SK-N-MC (cell line): ENCODE measurements around the gene LNX1.

Source experiments
- DNase-seq: peaks from one replicate; pipeline ENCODE4 v3.0.0-alpha.2; 2011; ENCODE audit warnings: low read depth, low spot score
- H3K27ac ChIP-seq: fragments of 200-600 bp; sonication (generic); 2 replicates; pipeline ENCODE4 v1.5.1; 2016; ENCODE audit warnings: mixed run types
- H3K36me3 ChIP-seq: fragments of 200-600 bp; sonication (generic); 2 replicates; pipeline ENCODE4 v1.6.1; 2017; ENCODE audit warnings: antibody characterized with exemption, low read length, mixed read lengths; ENCODE audit not compliant: insufficient read depth
- H3K4me3 ChIP-seq: fragments of 200-600 bp; sonication (generic); 2 replicates; pipeline ENCODE4 v1.5.1; 2016
- H3K9ac ChIP-seq: fragments of 200-600 bp; sonication (generic); 2 replicates; pipeline ENCODE4 v1.8.0; 2017; ENCODE audit warnings: mixed run types, mixed read lengths; ENCODE audit not compliant: insufficient read length
- H3K9me3 ChIP-seq: fragments of 200-600 bp; sonication (generic); 2 replicates; pipeline ENCODE4 v1.6.1; 2017; ENCODE audit warnings: low read depth, mild to moderate bottlenecking, antibody characterized with exemption, low read length, moderate library complexity, mixed read lengths
- EZH2 ChIP-seq: fragments of 200-600 bp; sonication (generic); IDR thresholded peaks from one replicate; pipeline ENCODE4 v1.6.1; 2017; ENCODE audit warnings: antibody characterized with exemption
- FOXP2 ChIP-seq: optimal IDR thresholded peaks from 2 replicates; pipeline ENCODE3; 2011; ENCODE audit warnings: mild to moderate bottlenecking, moderate library complexity; ENCODE audit not compliant: insufficient read depth; ENCODE audit errors: extremely low read length, control extremely low read depth
- POLR2AphosphoS5 ChIP-seq: IDR thresholded peaks from 2 replicates; pipeline ENCODE4 v1.6.1; 2012; ENCODE audit warnings: mild to moderate bottlenecking, low read depth, low read length, borderline replicate concordance

LNX1 gene

GRCh38 chr4:53541577-53542206 is 49.6 kb downstream of the LNX1 start:
- Histone ChIP-seq H3K27ac (no peak overlapping the region), H3K9ac (no peak overlapping the region), H3K36me3 (no peaks in the 10 kb centered on the region), H3K4me3 (no peak overlapping the region), H3K9me3 (no peaks in the 10 kb centered on the region)
- DNase-seq = no peak
- no peak for TF ChIP-seq EZH2
- TF ChIP-seq FOXP2 = no peak
- no peak for TF ChIP-seq POLR2AphosphoS5

- H3K4me3 ChIP-seq = no peak overlapping the region
- no peak for DNase-seq
- H3K9me3 ChIP-seq = no peaks in the 10 kb centered on the region
- no peak overlapping the region for H3K27ac ChIP-seq
- H3K36me3 ChIP-seq = no peaks in the 10 kb centered on the region
- TF ChIP-seq POLR2AphosphoS5 (no peak), FOXP2 (no peak), EZH2 (no peak)
- no peak overlapping the region for H3K9ac ChIP-seq
Measured at GRCh38 chr4:53538756-53539155, 52.5 kb downstream of the LNX1 start.

GRCh38 chr4:53537606-53538005 is 53.7 kb downstream of the LNX1 start:
- H3K4me3 ChIP-seq = no peak overlapping the region

GRCh38 chr4:53536328-53536727 is 55.0 kb downstream of the LNX1 start:
- Histone ChIP-seq H3K4me3 (no peak overlapping the region), H3K27ac (no peak overlapping the region), H3K36me3 (no peaks in the 10 kb centered on the region), H3K9ac (no peak overlapping the region), H3K9me3 (no peaks in the 10 kb centered on the region)
- no peak for TF ChIP-seq FOXP2
- TF ChIP-seq POLR2AphosphoS5 = no peak
- no peak for TF ChIP-seq EZH2
- DNase-seq = no peak

More at GRCh38 chr4:53537606-53538005, 53.7 kb downstream of the LNX1 start:
- H3K27ac ChIP-seq = no peak overlapping the region
- no peaks in the 10 kb centered on the region for H3K9me3 ChIP-seq
- DNase-seq = no peak
- no peak for TF ChIP-seq POLR2AphosphoS5
- TF ChIP-seq FOXP2 = no peak
- TF ChIP-seq EZH2 = no peak
- no peak overlapping the region for H3K9ac ChIP-seq
- no peaks in the 10 kb centered on the region for H3K36me3 ChIP-seq

- H3K36me3 ChIP-seq = no peaks in the 10 kb centered on the region
- H3K9ac ChIP-seq = no peak overlapping the region
- no peak for TF ChIP-seq EZH2
- TF ChIP-seq FOXP2 = no peak
- no peak for TF ChIP-seq POLR2AphosphoS5
- no peak overlapping the region for H3K27ac ChIP-seq
- no peaks in the 10 kb centered on the region for H3K9me3 ChIP-seq
- no peak for DNase-seq
- no peak overlapping the region for H3K4me3 ChIP-seq
Measured at GRCh38 chr4:53535567-53535966, 55.7 kb downstream of the LNX1 start.

- Histone ChIP-seq H3K36me3 (no peaks in the 10 kb centered on the region), H3K4me3 (no peak overlapping the region), H3K27ac (no peak overlapping the region), H3K9me3 (no peaks in the 10 kb centered on the region), H3K9ac (no peak overlapping the region)
- TF ChIP-seq FOXP2 = no peak
- no peak for DNase-seq
Measured at GRCh38 chr4:53534684-53535083, 56.6 kb downstream of the LNX1 start.

- no peak overlapping the region for H3K27ac ChIP-seq
- no peaks in the 10 kb centered on the region for H3K9me3 ChIP-seq
- no peak overlapping the region for H3K9ac ChIP-seq
- DNase-seq = no peak
- H3K36me3 ChIP-seq = no peaks in the 10 kb centered on the region
- no peak overlapping the region for H3K4me3 ChIP-seq
- TF ChIP-seq FOXP2 (no peak), POLR2AphosphoS5 (no peak), EZH2 (no peak)
Measured at GRCh38 chr4:53532521-53532920, 58.8 kb downstream of the LNX1 start.

GRCh38 chr4:53531585-53532224 is 59.6 kb downstream of the LNX1 start:
- Histone ChIP-seq H3K9me3 (no peaks in the 10 kb centered on the region), H3K4me3 (no peak overlapping the region), H3K27ac (no peak overlapping the region), H3K9ac (no peak overlapping the region), H3K36me3 (no peaks in the 10 kb centered on the region)
- DNase-seq = no peak
- TF ChIP-seq FOXP2 (no peak), EZH2 (no peak), POLR2AphosphoS5 (no peak)

GRCh38 chr4:53529025-53529424 is 62.3 kb downstream of the LNX1 start:
- TF ChIP-seq EZH2 (no peak), POLR2AphosphoS5 (no peak), FOXP2 (no peak)
- Histone ChIP-seq H3K9me3 (no peaks in the 10 kb centered on the region), H3K36me3 (no peaks in the 10 kb centered on the region), H3K9ac (no peak overlapping the region), H3K27ac (no peak overlapping the region), H3K4me3 (no peak overlapping the region)
- no peak for DNase-seq
